HG02623 (cell line): Measurements from ENCODE around the gene THTPA.

Source experiments
- ATAC-seq: cut with Tn5 transposase; IDR thresholded peaks from one replicate; pipeline ENCODE4 v1.9.1; 2021; ENCODE audit warnings: moderate library complexity; ENCODE audit not compliant: unreplicated experiment

THTPA gene, protein sequence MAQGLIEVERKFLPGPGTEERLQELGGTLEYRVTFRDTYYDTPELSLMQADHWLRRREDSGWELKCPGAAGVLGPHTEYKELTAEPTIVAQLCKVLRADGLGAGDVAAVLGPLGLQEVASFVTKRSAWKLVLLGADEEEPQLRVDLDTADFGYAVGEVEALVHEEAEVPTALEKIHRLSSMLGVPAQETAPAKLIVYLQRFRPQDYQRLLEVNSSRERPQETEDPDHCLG

DNA sequence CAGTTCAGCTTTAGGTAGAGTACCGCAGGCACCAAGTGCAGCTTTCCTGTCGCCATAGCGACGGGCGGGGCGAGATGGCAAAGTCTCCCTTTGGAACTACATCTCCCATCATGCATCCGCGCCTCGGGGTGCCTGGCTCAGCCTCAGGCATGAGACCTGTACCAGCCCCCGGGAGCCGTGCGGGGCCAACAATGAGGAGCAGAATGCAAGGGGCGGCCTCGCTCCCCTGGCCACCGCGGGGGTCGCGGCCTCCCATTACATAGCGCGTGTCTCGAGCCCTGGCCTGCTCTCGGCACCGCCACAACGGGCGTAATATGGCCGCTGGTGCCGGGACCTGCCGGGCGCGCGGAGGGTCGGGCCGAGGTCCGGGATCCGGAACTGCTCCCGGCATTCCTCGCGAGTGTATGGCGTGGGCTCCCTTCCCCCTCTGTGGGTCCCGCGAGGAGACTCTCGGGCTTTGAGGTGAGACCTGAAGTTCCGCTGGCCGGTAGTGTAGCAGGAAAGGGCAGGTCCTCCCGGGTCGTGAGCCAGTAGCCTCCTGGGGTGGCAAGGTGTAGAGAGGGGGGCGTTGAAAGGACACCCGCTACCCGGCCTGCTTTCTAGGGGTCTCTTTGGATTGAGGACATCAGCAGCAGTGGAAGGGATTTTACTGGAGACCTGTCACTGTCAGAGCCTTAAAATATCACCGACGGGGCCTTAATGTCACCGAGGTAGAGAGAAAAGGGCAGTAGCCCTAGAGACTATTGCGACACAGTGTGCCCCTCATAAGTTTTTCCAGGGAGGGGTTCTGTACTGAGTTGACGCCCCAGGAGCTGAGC is at the start of gene THTPA:
TSS of gene THTPA (plus strand) at position 390 of the 818 bp plus-strand sequence. CDS start 487 bp downstream, outside the sequence.
- peak; percentile 87 for ATAC-seq

DNA sequence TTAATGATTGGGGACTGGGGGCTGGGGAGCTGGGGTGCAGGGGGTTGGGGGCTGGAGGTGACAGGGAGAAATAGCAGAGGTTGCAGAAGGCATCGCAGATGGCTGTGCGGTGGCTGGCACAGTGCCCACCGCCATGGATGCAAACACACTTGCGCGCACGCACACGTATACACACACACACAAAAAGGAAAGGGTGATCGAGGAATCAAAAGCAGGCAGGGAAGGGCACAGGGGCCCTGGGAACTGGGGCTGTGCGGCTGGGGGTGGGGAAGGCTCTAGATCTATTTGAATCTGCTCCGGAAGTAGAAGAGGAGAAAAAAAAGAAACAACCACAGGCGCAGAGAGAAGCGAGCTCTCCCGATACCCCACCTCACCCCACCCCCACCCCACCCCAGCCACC is 43.9 kb upstream of the THTPA start:
- no peak for ATAC-seq

DNA sequence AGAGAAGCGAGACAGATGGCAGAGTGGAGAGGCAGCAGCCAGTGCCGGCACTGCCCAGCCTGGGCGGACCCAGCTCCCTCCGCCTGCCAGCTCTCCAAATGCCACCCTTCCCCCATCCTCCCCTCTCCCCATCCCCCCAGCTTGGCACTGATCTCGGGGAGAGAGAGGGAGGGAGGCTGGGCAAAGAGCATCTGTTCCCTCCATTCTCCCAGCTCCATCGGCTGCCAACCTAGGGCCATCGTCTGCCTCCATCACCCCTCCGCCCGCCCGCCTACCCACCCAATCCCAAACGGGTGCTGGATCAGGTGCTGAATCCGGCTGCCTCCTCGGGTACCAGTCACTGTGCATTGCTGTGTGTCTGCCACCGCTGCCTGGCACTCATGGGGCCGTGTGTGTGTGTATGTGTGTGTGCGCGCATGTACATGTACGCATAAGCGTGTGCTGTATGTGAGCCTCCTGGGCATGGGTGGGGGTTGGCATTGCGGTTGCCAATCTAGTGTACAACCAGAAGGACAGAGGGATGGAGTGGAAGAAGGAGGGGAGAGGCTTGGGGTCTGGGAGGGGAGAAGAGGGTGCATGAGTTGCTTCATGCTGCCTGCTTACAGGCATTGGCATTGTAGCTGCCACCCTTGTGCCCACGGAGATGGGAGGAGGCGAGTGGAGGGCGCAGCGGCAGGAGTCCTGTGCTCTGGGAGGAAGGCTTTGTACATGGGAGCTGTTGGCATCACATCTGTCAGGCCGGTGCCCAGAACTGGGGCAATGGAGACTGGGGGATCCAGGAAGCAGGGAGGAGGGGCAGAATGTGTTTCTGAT is 42.9 kb upstream of the THTPA start:
- ATAC-seq = no peak

DNA sequence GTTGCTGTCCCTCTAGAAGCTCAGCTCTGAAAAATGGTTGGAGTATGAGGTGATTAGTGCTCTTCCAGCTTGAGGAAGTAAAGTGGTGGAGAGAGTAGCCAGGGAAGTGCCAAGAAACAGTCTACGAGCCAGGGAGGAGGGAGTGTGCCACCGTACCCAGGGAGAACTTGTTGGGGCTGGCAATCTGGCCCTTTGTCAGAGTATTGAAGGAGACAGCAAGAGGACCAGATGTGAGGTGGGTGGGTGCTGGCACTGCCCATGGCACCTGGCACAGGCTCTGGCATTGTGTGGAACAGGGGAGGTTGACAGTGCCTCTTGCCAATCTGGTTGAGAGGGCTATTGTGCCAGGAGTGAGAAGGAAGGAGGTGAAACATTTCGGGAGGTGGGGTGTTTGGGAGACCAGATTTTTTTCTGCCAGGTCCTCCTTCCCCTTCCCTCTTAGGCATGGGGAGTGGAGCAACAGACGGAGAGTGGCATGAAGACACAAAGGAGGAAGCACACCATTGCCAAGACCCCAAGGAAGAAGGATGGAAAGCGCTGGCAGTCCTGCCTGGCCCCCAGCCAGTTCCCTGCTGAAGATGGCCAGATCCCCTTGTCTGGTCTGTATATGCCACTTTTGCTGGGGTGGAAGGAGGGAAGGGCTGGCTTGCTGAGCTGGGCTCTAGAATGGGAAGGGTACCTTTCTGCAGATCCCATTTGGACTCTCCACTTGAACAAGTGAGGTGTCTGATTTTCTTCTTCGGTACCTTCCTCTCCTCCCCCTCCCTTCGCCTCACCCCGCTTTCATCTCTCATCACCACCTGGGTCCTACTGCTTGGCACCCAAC is 42.0 kb upstream of the THTPA start:
- ATAC-seq = no peak

DNA sequence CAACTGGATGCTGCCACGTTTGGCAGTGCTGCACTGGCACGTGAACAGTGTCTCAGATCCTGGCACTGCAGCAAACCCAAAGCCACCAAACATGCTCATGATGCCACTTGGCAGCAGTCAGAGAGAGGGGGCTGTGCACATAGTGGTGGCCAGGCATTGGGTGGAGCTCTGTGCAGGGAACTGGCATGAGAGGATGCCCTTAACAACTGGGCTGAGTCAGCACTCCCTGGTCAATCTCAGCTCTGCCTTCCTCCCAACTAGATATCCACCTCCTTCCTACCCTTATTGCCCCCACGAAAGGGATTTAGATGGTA is 41.5 kb upstream of the THTPA start:
- ATAC-seq = no peak

DNA sequence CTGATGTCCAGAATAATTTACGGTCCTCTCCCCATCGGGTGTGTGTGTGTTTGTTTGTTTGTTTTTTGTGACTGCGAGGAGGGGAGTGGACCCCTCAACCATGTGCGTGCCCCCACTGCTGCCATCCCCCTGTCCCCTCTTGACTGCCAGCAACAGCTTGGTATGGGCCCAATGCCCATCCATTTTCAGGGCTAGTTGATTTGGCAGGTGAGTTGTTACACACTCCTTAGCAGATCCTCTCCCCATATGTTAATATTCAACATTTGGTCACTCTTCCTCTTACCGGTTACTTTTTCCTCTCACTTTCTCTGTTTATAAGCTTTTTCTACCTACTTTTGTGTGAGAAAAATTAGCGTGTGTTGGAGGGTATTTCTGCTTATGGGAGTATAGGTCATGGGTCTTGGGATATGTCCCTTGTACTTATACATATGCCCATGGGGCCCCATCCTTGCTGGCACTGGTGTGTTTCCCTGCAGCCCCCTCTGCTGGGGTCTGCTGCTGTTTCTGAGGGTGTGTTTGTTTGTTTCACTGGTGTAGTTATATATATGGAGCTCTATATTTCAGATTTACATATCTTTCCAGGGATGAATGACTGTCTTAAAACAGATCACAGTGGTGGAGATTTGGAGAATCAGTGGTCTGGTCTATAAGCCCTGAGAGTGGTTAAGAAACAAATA is 38.3 kb upstream of the THTPA start:
- no peak for ATAC-seq

- ATAC-seq = no peak
These were observed 37.4 kb upstream of the THTPA start for GRCh38 chr14:23518709-23519108.

DNA sequence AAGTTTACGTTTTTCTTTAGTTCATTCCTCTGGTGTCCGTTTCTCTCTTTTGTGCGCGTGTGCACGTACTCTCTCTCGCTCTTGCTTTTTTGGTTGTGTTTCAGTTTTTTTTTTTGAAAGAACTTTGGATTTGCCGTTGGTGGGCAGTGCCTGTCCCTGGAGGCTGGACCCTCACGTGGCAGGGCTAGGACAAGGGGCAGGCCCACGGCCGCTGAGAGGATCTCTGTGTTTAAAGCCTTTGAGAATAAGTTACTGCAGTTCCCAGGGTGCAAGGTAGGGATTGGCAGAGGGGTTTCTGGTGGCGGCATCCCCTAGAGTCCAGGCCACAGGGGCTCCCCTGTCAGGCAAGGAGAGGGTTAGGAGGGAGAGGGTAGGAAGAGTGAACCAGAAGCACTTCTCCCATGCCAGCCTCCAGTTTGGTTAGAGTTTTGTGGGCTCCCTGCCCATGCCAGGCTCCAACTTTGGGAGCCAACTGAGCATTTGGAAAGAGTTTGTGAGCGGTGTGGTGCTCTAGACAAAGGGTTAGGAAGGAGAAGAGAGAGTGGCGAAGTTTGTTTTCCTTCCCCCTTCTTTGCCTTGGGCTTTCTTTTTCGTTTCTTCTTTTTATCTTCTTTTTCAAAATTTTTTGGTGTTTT is 35.1 kb upstream of the THTPA start:
- no peak for ATAC-seq

DNA sequence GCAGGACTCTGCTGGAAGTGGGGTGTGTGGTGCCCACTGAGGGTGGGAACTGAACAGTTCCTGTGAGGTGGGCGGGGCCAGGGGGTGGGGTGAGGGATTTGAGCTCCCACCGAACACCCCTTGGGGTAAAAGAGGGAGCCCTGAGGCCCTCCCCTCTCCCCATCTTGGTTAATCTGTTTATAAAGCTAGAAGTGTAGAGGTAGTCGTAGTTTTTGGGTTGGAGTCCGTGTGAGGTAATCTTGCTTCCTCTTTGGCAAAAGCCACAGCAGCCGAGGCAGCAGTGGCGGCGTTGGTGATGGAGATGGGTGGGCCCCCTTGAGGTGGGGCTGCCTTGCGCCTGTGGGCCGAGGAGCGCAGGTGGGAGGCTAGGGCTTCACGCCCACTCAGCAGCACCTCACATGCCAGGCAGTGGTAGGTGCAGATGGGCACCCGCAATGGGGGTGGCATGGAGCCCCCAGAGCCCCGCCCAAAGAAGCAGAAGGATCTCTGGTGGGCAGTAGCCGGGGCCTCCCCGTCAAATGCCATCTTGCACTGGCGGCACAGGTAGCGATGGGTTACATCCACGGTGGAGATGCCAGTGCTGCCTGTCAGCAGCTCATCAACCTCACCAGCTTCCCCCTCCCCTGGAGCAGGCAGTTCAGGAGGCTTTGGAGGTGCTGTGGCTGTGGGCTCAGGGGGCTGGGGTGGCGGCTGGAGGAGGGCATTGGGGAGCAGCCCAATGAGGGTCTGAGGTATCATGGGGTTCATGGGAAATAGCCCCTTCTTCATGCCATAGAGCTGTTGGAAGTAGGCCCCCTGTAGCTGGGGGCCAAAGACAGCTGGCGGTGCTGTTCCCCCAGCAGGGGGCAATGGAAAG is 34.1 kb upstream of the THTPA start:
- no peak for ATAC-seq

DNA sequence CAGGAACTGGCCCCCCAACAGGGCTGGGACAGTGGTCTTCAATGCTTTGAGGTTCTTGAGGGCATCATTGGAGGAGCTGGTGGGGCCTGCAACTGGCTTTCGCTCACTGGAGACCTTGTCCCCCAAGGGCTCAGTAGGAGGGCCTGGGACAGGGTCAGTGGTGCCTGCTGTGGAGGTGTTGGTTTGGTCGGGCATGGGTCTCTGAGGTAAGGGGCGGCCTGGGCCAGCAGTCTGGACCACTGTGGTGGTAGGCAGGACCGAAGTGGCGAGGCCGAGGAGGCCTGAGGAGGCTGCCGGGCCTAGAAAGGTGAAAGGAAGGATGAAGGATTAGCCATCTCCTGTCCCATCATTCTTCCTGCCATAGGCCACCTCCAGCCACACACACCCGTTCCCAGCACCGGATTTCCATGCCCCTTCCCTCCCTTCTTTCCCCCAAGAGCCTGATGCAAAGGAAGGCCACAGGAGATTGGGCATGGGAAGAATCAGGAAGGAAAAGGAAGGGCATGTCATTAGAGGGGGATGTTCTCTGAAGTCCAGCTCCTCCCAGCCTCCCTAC is 33.4 kb upstream of the THTPA start:
- ATAC-seq = no peak

- ATAC-seq = no peak
These were observed 32.6 kb upstream of the THTPA start for GRCh38 chr14:23523229-23524016.

GRCh38 chr14:23524954-23525353 is 31.1 kb upstream of the THTPA start:
- no peak for ATAC-seq

- ATAC-seq = no peak
These were observed 30.5 kb upstream of the THTPA start for GRCh38 chr14:23525611-23526010.

GRCh38 chr14:23528555-23528954 is 27.5 kb upstream of the THTPA start:
- no peak for ATAC-seq

GRCh38 chr14:23529016-23529415 is 27.1 kb upstream of the THTPA start:
- ATAC-seq = no peak

- no peak for ATAC-seq
These were observed 25.6 kb upstream of the THTPA start for GRCh38 chr14:23530375-23531055.

DNA sequence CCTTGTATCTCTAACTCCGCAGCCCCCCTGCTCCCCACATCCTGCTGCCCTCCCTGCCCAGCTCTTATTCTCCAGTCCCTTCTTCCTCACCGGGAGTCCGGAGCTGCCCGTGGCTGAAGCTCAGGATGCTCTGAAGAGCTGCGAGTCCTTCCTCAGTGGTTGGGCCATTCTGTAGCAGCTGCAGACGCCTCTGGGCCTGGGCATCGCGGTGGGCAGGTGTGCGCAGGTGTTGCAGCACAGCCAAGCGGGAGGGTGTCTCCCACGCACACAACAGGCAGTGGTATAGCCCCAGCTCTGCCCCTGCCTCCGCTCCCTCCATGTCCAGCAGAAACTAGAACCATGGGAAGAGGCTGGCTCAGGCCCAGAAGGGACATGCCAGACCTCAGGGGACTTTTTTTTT is 24.7 kb upstream of the THTPA start:
- ATAC-seq = no peak
